HG03565 (cell line): ENCODE measurements around the gene CDK11A.
A peak's percentile ranks its signal among the peaks of the same experiment; 100 is the strongest.

Experiments used
- ATAC-seq: cut with Tn5 transposase; IDR thresholded peaks from one replicate; pipeline ENCODE4 v1.9.1; 2021; ENCODE audit warnings: mild to moderate bottlenecking, moderate library complexity; ENCODE audit not compliant: unreplicated experiment

Gene CDK11A

GRCh38 chr1:1724035-1724864 is at the start of gene CDK11A:
Gene CDK11A, minus strand, starts transcription at chr1:1724357. Its CDS starts 1,539 bp downstream, at chr1:1722818.
- ATAC-seq, result peak; percentile 81

GRCh38 chr1:1773874-1774273 is 49.7 kb upstream of the CDK11A start:
- ATAC-seq, result no peak

- no peak for ATAC-seq
Observed at GRCh38 chr1:1771096-1771495, 46.9 kb upstream of the CDK11A start.

GRCh38 chr1:1770102-1770501 is 45.9 kb upstream of the CDK11A start:
- no peak for ATAC-seq

GRCh38 chr1:1768249-1768992 is 44.3 kb upstream of the CDK11A start:
- no peak for ATAC-seq

GRCh38 chr1:1764876-1765470 is 40.8 kb upstream of the CDK11A start:
- ATAC-seq, result no peak

- ATAC-seq, result no peak
Observed at GRCh38 chr1:1763657-1764621, 39.8 kb upstream of the CDK11A start.

- ATAC-seq, result no peak
Observed at GRCh38 chr1:1761504-1762376, 37.6 kb upstream of the CDK11A start.

GRCh38 chr1:1760715-1761114 is 36.6 kb upstream of the CDK11A start:
- ATAC-seq, result no peak

GRCh38 chr1:1760345-1760650 is 36.1 kb upstream of the CDK11A start:
- no peak for ATAC-seq

GRCh38 chr1:1759456-1760344 is 35.5 kb upstream of the CDK11A start:
- no peak for ATAC-seq

- ATAC-seq, result no peak
Observed at GRCh38 chr1:1758692-1759455, 34.7 kb upstream of the CDK11A start.

- ATAC-seq, result no peak
Observed at GRCh38 chr1:1758059-1758621, 34.0 kb upstream of the CDK11A start.

- ATAC-seq, result no peak
Observed at GRCh38 chr1:1757422-1758058, 33.4 kb upstream of the CDK11A start.

- ATAC-seq, result no peak
Observed at GRCh38 chr1:1756661-1757421, 32.7 kb upstream of the CDK11A start.

GRCh38 chr1:1755852-1756251 is 31.7 kb upstream of the CDK11A start:
- no peak for ATAC-seq

- ATAC-seq, result no peak
Observed at GRCh38 chr1:1755426-1755825, 31.3 kb upstream of the CDK11A start.
